Psoas muscle (tissue), 8 donors: ENCODE measurements around the gene EFCC1. TPM values are rescaled to one million over a fixed set of nuclear protein-coding genes. Genes with fewer than 3 reads are reported as not detected.
"Not testable (repeated sequence)": the region's sequence is repeated elsewhere in the genome, so short reads cannot be mapped to it uniquely, and the experiment has no call there.

Source experiments
- ATAC-seq, 4 donors: fragments of 200-7000 bp; cut with Tn5 transposase; one replicate each; pipeline ENCODE4 v1.9.1; 2020; ENCODE audit warnings: moderate library complexity in 3 of 4, mild to moderate bottlenecking in 2 of 4
- DNase-seq, 2 donors: peaks; one replicate each; pipeline ENCODE4 v3.0.0-alpha.2; 2020
- H3K27ac ChIP-seq: fragments of 200-600 bp; one replicate; pipeline ENCODE4 v1.8.0; 2022
- H3K27me3 ChIP-seq, 3 donors: fragments of 200-600 bp in 1 of 3; one replicate each; pipeline versions ENCODE4 v1.6.1 to v1.8.0; 2013 to 2022; ENCODE audit warnings: low read length in 2 of 3, mild to moderate bottlenecking in 2 of 3, moderate library complexity in 1 of 3; ENCODE audit not compliant: insufficient read depth in 3 of 3
- H3K36me3 ChIP-seq, 2 donors: fragments of 200-600 bp in 1 of 2; one replicate each; pipeline versions ENCODE4 v1.6.1 to v1.8.0; 2013 to 2022; ENCODE audit warnings: low read depth in 1 of 2, mild to moderate bottlenecking in 1 of 2, moderate library complexity in 1 of 2; ENCODE audit not compliant: insufficient read depth in 1 of 2
- H3K4me1 ChIP-seq: fragments of 200-600 bp; one replicate; pipeline ENCODE4 v1.8.0; 2022
- H3K4me3 ChIP-seq: fragments of 200-600 bp; one replicate; pipeline ENCODE4 v1.8.0; 2022; ENCODE audit warnings: mild to moderate bottlenecking
- H3K9me3 ChIP-seq: fragments of 200-600 bp; one replicate; pipeline ENCODE4 v1.8.0; 2022
- WGBS, 3 donors: extraction: QIAGEN DNeasy Blood & Tissue Kit; methylation state at CpG; one replicate each; pipeline versions ENCODE4 v1.1.6 to v1.1.7; 2013; 5-methylcytosine and 5-hydroxymethylcytosine counted together
- intact Hi-C, 2 donors: fragments of 100-400 bp; cut with DNase I; formaldehyde crosslinking; loops; one replicate each; pipeline versions ENCODE4 v1.11.0 to v1.14.2; 2022
- polyA plus RNA-seq, 3 donors: library from polyadenylated mRNA; stranded (reverse); fragments of 200-250 nt; gene quantifications; one replicate each; pipeline ENCODE4 v1.2.3, GENCODE V29; 2013
- total RNA-seq, 4 donors: library from RNA; stranded (reverse); fragmentation: NEBNext Ultra II Directional in 2 of 4; extraction: Animal tissue kit (Norgen Biotek cat#: 25700) in 2 of 4; gene quantifications; one replicate each; pipeline versions ENCODE4 v1.2.1 to v1.2.4, GENCODE V29; 2021 to 2023
- TF ChIP-seq, protein P1 (sequence below): fragments of 200-600 bp; IDR thresholded peaks from one replicate; pipeline ENCODE4 v1.8.0; 2022; ENCODE audit warnings: antibody characterized with exemption
- donor health status: healthy with polysubstance abuse.
- donor health status: DM: no; HTN: no; CAD: no; lungs with moderate emphysema.
- donor health status: Bipolar disorder and iron deficiency.
- donor health status: healthy.
- donor health status: DM: yes; HTN: yes; CAD: no.
- donor health status: DM: no; HTN: no; CAD: no.
- donor health status: DM: no; HTN: no; CAD: no.
- donor health status: DM: yes; HTN: yes; CAD: no.

EFCC1 gene
- total and polyA plus RNA-seq, 7 donors = 0.11 to 1.5 (median 0.48) TPM

DNA sequence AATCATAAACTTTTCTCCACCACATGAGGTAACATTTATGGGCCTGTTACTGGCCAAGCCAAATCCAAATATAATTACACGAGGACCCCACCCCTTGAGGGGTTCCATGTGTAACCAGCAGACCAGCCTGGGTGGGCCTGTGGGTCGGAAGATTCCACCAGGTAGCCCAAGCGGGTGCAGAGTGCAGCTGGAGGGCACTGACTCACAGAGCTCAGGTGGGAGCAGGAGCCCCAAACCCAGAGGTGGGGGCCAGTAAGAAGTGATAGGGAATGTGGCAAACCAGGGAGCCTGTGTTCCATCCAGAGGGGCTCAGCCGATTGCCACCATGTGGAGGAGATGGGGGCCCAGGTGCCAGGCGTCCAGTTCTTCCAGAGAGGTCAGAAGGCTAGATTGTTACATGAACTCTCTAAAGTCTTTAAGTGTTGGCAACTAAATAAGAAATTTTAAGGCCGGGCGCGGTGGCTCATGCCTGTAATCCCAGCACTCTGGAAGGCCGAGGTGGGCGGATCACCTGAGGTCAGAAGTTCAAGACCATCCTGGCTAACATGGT lies 62.1 kb downstream of the EFCC1 start:
- ATAC-seq (no peak), DNase-seq (no peak)
- no peaks in the 10 kb centered on the region for H3K36me3 ChIP-seq
- intact Hi-C loops = no loop called here
- no peak overlapping the region for H3K4me3 ChIP-seq
- H3K9me3 ChIP-seq = no peaks in the 10 kb centered on the region
- no peaks in the 10 kb centered on the region for H3K4me1 ChIP-seq
- 84 to 89% (median 89%) methylated on average over 10 of the region's 10 CpGs for whole genome bisulfite sequencing, 3 donors
- no peak overlapping the region for H3K27ac ChIP-seq
- peaks cover 0 to 8% (median 1%) of the 10 kb centered on the region in 3 donors for H3K27me3 ChIP-seq
- TF ChIP-seq, protein P1, sequence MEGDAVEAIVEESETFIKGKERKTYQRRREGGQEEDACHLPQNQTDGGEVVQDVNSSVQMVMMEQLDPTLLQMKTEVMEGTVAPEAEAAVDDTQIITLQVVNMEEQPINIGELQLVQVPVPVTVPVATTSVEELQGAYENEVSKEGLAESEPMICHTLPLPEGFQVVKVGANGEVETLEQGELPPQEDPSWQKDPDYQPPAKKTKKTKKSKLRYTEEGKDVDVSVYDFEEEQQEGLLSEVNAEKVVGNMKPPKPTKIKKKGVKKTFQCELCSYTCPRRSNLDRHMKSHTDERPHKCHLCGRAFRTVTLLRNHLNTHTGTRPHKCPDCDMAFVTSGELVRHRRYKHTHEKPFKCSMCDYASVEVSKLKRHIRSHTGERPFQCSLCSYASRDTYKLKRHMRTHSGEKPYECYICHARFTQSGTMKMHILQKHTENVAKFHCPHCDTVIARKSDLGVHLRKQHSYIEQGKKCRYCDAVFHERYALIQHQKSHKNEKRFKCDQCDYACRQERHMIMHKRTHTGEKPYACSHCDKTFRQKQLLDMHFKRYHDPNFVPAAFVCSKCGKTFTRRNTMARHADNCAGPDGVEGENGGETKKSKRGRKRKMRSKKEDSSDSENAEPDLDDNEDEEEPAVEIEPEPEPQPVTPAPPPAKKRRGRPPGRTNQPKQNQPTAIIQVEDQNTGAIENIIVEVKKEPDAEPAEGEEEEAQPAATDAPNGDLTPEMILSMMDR = no peak

DNA sequence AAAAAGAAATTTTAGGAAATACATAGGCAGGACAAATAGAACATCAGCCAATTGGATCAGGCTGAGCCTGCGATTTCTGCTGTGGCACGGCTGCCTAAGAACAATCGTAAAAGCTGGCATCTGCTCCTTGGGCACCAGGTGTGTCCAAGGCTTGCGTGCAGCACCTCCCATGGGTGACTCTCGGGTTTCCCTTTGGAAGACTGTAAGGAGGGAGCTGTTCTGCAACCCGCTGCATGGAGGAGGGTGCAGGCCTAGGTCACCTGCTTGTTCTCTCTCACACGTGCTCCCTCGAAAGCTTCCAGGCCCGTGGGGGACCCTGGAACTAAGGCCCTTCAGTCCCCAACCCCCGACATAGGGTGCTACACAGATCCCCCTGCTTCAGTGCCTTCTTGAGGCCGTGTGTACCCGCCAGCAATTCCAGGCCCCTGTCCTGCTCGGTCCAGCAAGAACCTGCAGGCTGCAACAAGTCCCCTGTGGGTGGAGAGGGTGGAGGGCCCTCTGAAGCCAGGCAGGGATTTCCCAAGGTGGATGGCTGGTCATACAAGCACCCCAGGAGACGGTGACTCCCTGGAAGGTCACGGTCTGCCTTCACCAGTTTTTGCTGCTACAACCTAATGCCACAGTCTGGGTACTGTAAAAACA lies 62.9 kb downstream of the EFCC1 start:
- TF ChIP-seq, protein P1 = no peak
- Histone ChIP-seq H3K4me1 (no peaks in the 10 kb centered on the region), H3K27ac (no peak overlapping the region), H3K36me3 (no peaks in the 10 kb centered on the region), H3K4me3 (no peak overlapping the region), H3K9me3 (no peaks in the 10 kb centered on the region), H3K27me3 (peaks cover 0 to 8% (median 1%) of the 10 kb centered on the region in 3 donors)
- ATAC-seq (no peak), DNase-seq (no peak)
- intact Hi-C loops = no loop called here
- 81 to 86% (median 85%) methylated on average over 15 of the region's 15 CpGs for WGBS, 3 donors

DNA sequence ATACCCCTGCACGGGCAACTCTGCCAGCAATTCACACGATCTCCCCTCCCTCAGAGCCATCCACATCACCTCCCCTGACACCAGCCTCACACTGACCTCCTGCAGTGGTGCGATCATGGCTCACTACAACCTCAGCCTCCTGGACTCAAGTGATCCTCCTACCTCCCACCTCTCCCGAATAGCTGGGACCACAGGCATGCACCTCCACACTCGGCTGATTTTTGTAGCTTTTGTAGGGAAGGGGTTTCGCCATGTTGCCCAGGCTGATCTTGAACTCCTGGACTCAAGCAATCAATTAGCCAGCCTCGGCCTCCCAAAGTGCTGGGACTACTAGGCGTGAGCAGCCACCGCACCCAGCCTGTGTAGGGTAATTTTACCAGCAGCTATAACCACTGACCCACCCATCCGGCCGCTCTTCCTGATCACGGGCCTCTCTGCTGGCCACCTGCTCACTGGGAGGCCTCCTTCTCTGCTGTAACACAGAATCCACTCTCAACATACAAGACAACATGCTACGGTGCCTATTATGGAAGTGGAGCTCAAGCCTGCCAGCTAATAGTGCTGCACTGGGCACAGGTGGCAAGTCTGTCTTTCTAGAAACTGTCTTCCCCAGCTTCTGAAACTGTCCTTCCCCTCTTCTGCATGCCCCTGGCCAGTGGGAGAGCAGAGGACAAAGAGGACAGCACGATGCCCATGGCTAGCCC lies 64.1 kb downstream of the EFCC1 start:
- H3K4me3 ChIP-seq = no peak overlapping the region
- DNase-seq (no peak), ATAC-seq (no peak)
- no peaks in the 10 kb centered on the region for H3K36me3 ChIP-seq
- H3K27ac ChIP-seq = no peak overlapping the region
- no peaks in the 10 kb centered on the region for H3K9me3 ChIP-seq
- H3K27me3 ChIP-seq = peaks cover 0 to 8% (median 3%) of the 10 kb centered on the region in 3 donors
- intact Hi-C loops = no loop called here
- TF ChIP-seq, protein P1 = no peak
- WGBS, 3 donors = 87 to 89% (median 88%) methylated on average over 14 of the region's 14 CpGs
- H3K4me1 ChIP-seq = no peaks in the 10 kb centered on the region

DNA sequence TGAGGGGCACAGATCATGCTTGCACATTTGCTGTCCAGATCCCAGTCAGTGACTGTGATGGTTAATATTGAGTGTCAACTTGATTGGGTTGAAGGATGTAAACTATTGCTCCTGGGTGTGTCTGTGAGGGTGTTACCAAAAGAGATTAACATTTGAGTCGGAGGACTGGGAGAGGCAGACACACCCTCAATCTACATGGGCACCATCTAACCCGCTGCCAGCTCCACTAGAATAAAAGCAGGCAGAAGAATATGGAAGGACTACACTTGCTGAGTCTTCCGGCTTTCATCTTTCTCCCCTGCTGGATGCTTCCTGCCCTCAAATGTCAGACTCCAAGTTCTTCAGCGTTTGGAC lies 64.6 kb downstream of the EFCC1 start:
- 74 to 80% (median 75%) methylated on average over 4 of the region's 4 CpGs for WGBS, 3 donors
- TF ChIP-seq, protein P1 = no peak
- no peaks in the 10 kb centered on the region for H3K36me3 ChIP-seq
- intact Hi-C loops = no loop called here
- no peak overlapping the region for H3K4me3 ChIP-seq
- no peak for DNase-seq
- no peaks in the 10 kb centered on the region for H3K9me3 ChIP-seq
- no peaks in the 10 kb centered on the region for H3K4me1 ChIP-seq
- peaks cover 0 to 9% (median 3%) of the 10 kb centered on the region in 3 donors for H3K27me3 ChIP-seq
- no peak overlapping the region for H3K27ac ChIP-seq
- ATAC-seq = no peak

DNA sequence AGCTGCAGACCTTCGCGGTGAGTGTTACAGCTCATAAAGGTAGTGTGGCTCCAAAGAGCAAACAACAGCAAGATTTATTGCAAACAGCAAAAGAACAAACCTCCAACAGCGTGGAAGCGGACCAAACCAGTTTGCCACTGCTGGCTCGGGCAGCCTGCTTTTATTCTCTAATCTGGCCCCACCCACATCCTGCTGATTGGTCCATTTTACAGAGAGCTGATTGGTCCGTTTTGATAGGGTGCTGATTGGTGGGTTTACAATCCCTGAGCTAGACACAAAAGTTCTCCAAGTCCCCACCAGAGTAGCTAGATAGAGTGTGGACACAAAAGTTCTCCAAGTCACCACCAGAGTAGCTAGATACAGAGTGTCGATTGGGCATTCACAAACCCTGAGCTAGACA lies 66.6 kb downstream of the EFCC1 start:
- DNase-seq, ATAC-seq, H3K36me3 ChIP-seq, intact Hi-C loops, H3K27ac ChIP-seq, H3K4me3 ChIP-seq, H3K4me1 ChIP-seq, H3K9me3 ChIP-seq: not testable (repeated sequence)
- 84 to 93% (median 88%) methylated on average over 7 of the region's 7 CpGs for WGBS, 3 donors
- peaks cover 0 to 16% (median 3%) of the 10 kb centered on the region in 3 donors for H3K27me3 ChIP-seq
